Trophoblast cell (in vitro differentiated cells and primary cell): ENCODE data around the gene PRR14.

ENCODE experiments used
- DNase-seq, 2 donors: peaks; one replicate each; pipeline ENCODE4 v3.0.0-alpha.2; 2016
- H2AFZ ChIP-seq: 2 replicates; pipeline ENCODE4 v1.6.1; 2013; ENCODE audit warnings: low read length, moderate library complexity, mild to moderate bottlenecking; ENCODE audit not compliant: insufficient read depth, poor library complexity
- H2AK5ac ChIP-seq: 2 replicates; pipeline ENCODE4 v1.6.1; 2013; ENCODE audit warnings: mild to moderate bottlenecking, low read length
- H2BK120ac ChIP-seq: 2 replicates; pipeline ENCODE4 v1.6.1; 2013; ENCODE audit warnings: low read length, mild to moderate bottlenecking, moderate library complexity; ENCODE audit not compliant: insufficient read depth, poor library complexity
- H2BK12ac ChIP-seq: 2 replicates; pipeline ENCODE4 v1.6.1; 2013; ENCODE audit warnings: mild to moderate bottlenecking, low read length, moderate library complexity
- H2BK5ac ChIP-seq: 2 replicates; pipeline ENCODE4 v1.6.1; 2013; ENCODE audit warnings: low read length, low read depth, moderate library complexity, mild to moderate bottlenecking; ENCODE audit not compliant: poor library complexity
- H3K14ac ChIP-seq: 2 replicates; pipeline ENCODE4 v1.6.1; 2013; ENCODE audit warnings: mild to moderate bottlenecking, low read length
- H3K18ac ChIP-seq: 2 replicates; pipeline ENCODE4 v1.6.1; 2013; ENCODE audit warnings: mild to moderate bottlenecking, low read length
- H3K23ac ChIP-seq: 2 replicates; pipeline ENCODE4 v1.6.1; 2013; ENCODE audit warnings: low read length
- H3K27ac ChIP-seq: 2 replicates; pipeline ENCODE4 v1.5.1; 2013; ENCODE audit warnings: low read depth, mild to moderate bottlenecking, inconsistent platforms, low read length, moderate library complexity
- H3K27me3 ChIP-seq: 2 replicates; pipeline ENCODE4 v1.6.1; 2013; ENCODE audit warnings: inconsistent platforms, mild to moderate bottlenecking, low read length, moderate library complexity; ENCODE audit not compliant: insufficient read depth
- H3K36me3 ChIP-seq, 2 experiments: 1 replicate in 1 of 2; 2 replicates in 1 of 2; pipeline ENCODE4 v1.6.1; 2013; ENCODE audit warnings: low read length in 2 of 2, mild to moderate bottlenecking in 2 of 2, moderate library complexity in 1 of 2; ENCODE audit not compliant: insufficient read depth in 2 of 2, control insufficient read depth in 1 of 2
- H3K4ac ChIP-seq: 2 replicates; pipeline ENCODE4 v1.6.1; 2013; ENCODE audit warnings: low read depth, mild to moderate bottlenecking, low read length, moderate library complexity
- H3K4me1 ChIP-seq, 2 experiments: 1 replicate in 1 of 2; 2 replicates in 1 of 2; pipeline ENCODE4 v1.6.1; 2013; ENCODE audit warnings: low read length in 2 of 2, mild to moderate bottlenecking in 2 of 2, moderate library complexity in 1 of 2; ENCODE audit not compliant: insufficient read depth in 2 of 2, control insufficient read depth in 1 of 2
- H3K4me2 ChIP-seq: 2 replicates; pipeline ENCODE4 v1.6.1; 2013; ENCODE audit warnings: inconsistent platforms, mild to moderate bottlenecking, low read length, moderate library complexity
- H3K4me3 ChIP-seq: 2 replicates; pipeline ENCODE4 v1.5.1; 2013; ENCODE audit warnings: mild to moderate bottlenecking, low read depth, low read length, inconsistent platforms
- H3K79me1 ChIP-seq: one replicate; pipeline ENCODE4 v1.6.1; 2013; ENCODE audit warnings: low read length
- H3K79me2 ChIP-seq: 2 replicates; pipeline ENCODE4 v1.6.1; 2013; ENCODE audit warnings: low read length, mild to moderate bottlenecking; ENCODE audit not compliant: control insufficient read depth, insufficient read depth, poor library complexity
- H3K9ac ChIP-seq: 2 replicates; pipeline ENCODE4 v1.6.1; 2013; ENCODE audit warnings: mild to moderate bottlenecking, low read length
- H3K9me3 ChIP-seq: 2 replicates; pipeline ENCODE4 v1.6.1; 2013; ENCODE audit warnings: low read depth, mild to moderate bottlenecking, control low read depth, inconsistent platforms, low read length; ENCODE audit not compliant: insufficient read depth
- H4K12ac ChIP-seq: 2 replicates; pipeline ENCODE4 v1.6.1; 2013; ENCODE audit warnings: low read depth, mild to moderate bottlenecking, low read length, moderate library complexity
- H4K8ac ChIP-seq: 2 replicates; pipeline ENCODE4 v1.6.1; 2013; ENCODE audit warnings: low read depth, mild to moderate bottlenecking, low read length, moderate library complexity
- H4K91ac ChIP-seq: one replicate; pipeline ENCODE4 v1.6.1; 2013; ENCODE audit warnings: low read depth, mild to moderate bottlenecking, low read length, moderate library complexity
- WGBS: extraction: QIAGEN DNeasy Blood & Tissue Kit; methylation state at CpG from one replicate; pipeline ENCODE4 v1.1.7; 2013; ENCODE audit warnings: missing lambda C conversion rate; ENCODE audit not compliant: insufficient read length, insufficient coverage; ENCODE audit errors: extremely low coverage; 5-methylcytosine and 5-hydroxymethylcytosine counted together

PRR14 gene

GRCh38 chr16:30663038-30663437, 12.3 kb downstream of the PRR14 start:
- Histone ChIP-seq H3K36me3 (peaks cover 66 to 73% of the 10 kb centered on the region in 2 experiments), H2BK5ac (no peak overlapping the region), H4K12ac (no peak overlapping the region), H3K79me1 (peaks cover 17% of the 10 kb centered on the region), H3K27ac (no peak overlapping the region), H4K91ac (no peak overlapping the region), H4K8ac (no peak overlapping the region), H2BK12ac (no peak overlapping the region), H3K9ac (no peak overlapping the region), H3K79me2 (peaks cover 18% of the 10 kb centered on the region), H3K4me3 (no peak overlapping the region), H2BK120ac (no peak overlapping the region), H3K4me2 (no peak overlapping the region), H2AK5ac (no peak overlapping the region), H2AFZ (no peak overlapping the region), H3K27me3 (no peaks in the 10 kb centered on the region), H3K23ac (no peak overlapping the region), H3K9me3 (peaks cover 5% of the 10 kb centered on the region), H3K14ac (no peak overlapping the region), H3K4me1 (peaks cover 12 to 15% of the 10 kb centered on the region in 2 experiments), H3K18ac (no peak overlapping the region), H3K4ac (no peak overlapping the region)
- no peak for DNase-seq
- no CpG with 5 or more reads among the region's 8 CpGs for WGBS

GRCh38 chr16:30663820-30664219, 13.1 kb downstream of the PRR14 start:
- Histone ChIP-seq H2BK120ac (no peak overlapping the region), H3K18ac (no peak overlapping the region), H3K27ac (no peak overlapping the region), H4K91ac (no peak overlapping the region), H3K4me3 (no peak overlapping the region), H2BK5ac (no peak overlapping the region), H2AK5ac (no peak overlapping the region), H3K23ac (no peak overlapping the region), H3K4ac (no peak overlapping the region), H2AFZ (no peak overlapping the region), H3K4me2 (no peak overlapping the region), H3K9me3 (peaks cover 5% of the 10 kb centered on the region), H2BK12ac (no peak overlapping the region), H3K79me1 (peaks cover 13% of the 10 kb centered on the region), H4K12ac (no peak overlapping the region), H4K8ac (no peak overlapping the region), H3K9ac (no peak overlapping the region), H3K4me1 (peaks cover 12 to 15% of the 10 kb centered on the region in 2 experiments), H3K79me2 (peaks cover 16% of the 10 kb centered on the region), H3K36me3 (peaks cover 74 to 81% of the 10 kb centered on the region in 2 experiments), H3K14ac (no peak overlapping the region), H3K27me3 (no peaks in the 10 kb centered on the region)
- WGBS, result no CpG with 5 or more reads among the region's 9 CpGs
- DNase-seq, result no peak

GRCh38 chr16:30664616-30665109, 13.9 kb downstream of the PRR14 start:
- Histone ChIP-seq H2BK5ac (no peak overlapping the region), H3K79me1 (peaks cover 5% of the 10 kb centered on the region), H2AK5ac (no peak overlapping the region), H4K91ac (no peak overlapping the region), H3K9me3 (peaks cover 5% of the 10 kb centered on the region), H3K9ac (no peak overlapping the region), H3K4me1 (peaks cover 12 to 15% of the 10 kb centered on the region in 2 experiments), H3K4ac (peak overlapping the region; percentile 9), H3K18ac (no peak overlapping the region), H3K23ac (no peak overlapping the region), H3K4me3 (no peak overlapping the region), H3K27me3 (no peaks in the 10 kb centered on the region), H4K12ac (no peak overlapping the region), H3K14ac (no peak overlapping the region), H3K4me2 (no peak overlapping the region), H2BK120ac (no peak overlapping the region), H2BK12ac (no peak overlapping the region), H2AFZ (no peak overlapping the region), H3K79me2 (peaks cover 10% of the 10 kb centered on the region), H3K27ac (no peak overlapping the region), H3K36me3 (peaks cover 83 to 89% of the 10 kb centered on the region in 2 experiments), H4K8ac (no peak overlapping the region)
- DNase-seq, result no peak
- WGBS, result no CpG with 5 or more reads among the region's 15 CpGs

GRCh38 chr16:30665155-30665829, 14.5 kb downstream of the PRR14 start:
- Histone ChIP-seq H3K23ac (no peak overlapping the region), H3K4me2 (no peak overlapping the region), H4K8ac (no peak overlapping the region), H3K27ac (no peak overlapping the region), H3K79me2 (peaks cover 4% of the 10 kb centered on the region), H2AFZ (no peak overlapping the region), H3K9me3 (peaks cover 5% of the 10 kb centered on the region), H2BK12ac (no peak overlapping the region), H3K4me3 (no peak overlapping the region), H2BK120ac (no peak overlapping the region), H2AK5ac (no peak overlapping the region), H3K9ac (no peak overlapping the region), H3K27me3 (no peaks in the 10 kb centered on the region), H3K4ac (no peak overlapping the region), H3K36me3 (peaks cover 89 to 96% of the 10 kb centered on the region in 2 experiments), H4K91ac (no peak overlapping the region), H3K79me1 (no peaks in the 10 kb centered on the region), H4K12ac (no peak overlapping the region), H3K18ac (peak overlapping the region; percentile 33), H3K4me1 (peaks cover 8 to 10% of the 10 kb centered on the region in 2 experiments), H2BK5ac (no peak overlapping the region), H3K14ac (no peak overlapping the region)
- no CpG with 5 or more reads among the region's 22 CpGs for WGBS
- peak in 1 of 2 donors; percentile 31 for DNase-seq
